BE2C (cell line): ENCODE results near the gene SKI.

Experiments
- DNase-seq: peaks from one replicate; pipeline ENCODE4 v3.0.0-alpha.2; 2020
- H3K27me3 ChIP-seq: fragments of 250-450 bp; sonication (Bioruptor Pico); 2 replicates; pipeline ENCODE4 v1.5.1; 2020; ENCODE audit warnings: mild to moderate bottlenecking
- H3K36me3 ChIP-seq: fragments of 250-450 bp; sonication (Bioruptor Pico); 2 replicates; pipeline ENCODE4 v1.5.1; 2020; ENCODE audit warnings: mild to moderate bottlenecking
- H3K4me1 ChIP-seq: fragments of 250-450 bp; sonication (Bioruptor Pico); 2 replicates; pipeline ENCODE4 v1.5.1; 2020
- H3K4me3 ChIP-seq: 2 replicates; pipeline ENCODE4 v1.5.1; 2011; ENCODE audit warnings: low read depth, low read length
- H3K9me3 ChIP-seq: fragments of 250-450 bp; sonication (Bioruptor Pico); 2 replicates; pipeline ENCODE4 v1.5.1; 2020
- TF ChIP-seq, protein P1 (sequence below): IDR thresholded peaks from 2 replicates; pipeline ENCODE4 v1.5.1; 2012; ENCODE audit warnings: mild to moderate bottlenecking, low read depth, low read length

The SKI gene

DNA sequence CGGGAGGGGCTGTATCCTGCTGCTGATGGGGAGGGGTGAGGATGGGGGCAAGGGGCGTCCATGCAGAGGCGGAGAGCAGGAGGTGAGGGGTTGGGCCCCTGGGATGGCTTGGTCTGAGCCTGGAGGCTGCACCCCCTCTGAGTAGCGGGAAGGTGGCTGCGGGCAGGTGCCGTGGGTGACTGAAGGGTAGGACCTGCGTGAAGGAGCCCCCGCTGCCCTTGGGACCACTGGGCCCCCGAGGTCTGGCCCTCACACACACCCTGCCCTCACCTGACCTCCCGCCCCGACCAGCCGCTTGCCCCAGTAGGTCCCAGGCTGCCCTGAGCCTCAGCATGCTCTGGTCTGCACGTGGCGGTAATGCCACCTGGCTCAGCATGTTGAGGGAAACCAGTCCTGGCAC is 12.8 kb upstream of the SKI start:
- Histone ChIP-seq H3K4me3 (no peak overlapping the region), H3K27me3 (no peaks in the 10 kb centered on the region), H3K4me1 (peaks cover 12% of the 10 kb centered on the region), H3K9me3 (no peaks in the 10 kb centered on the region), H3K36me3 (no peaks in the 10 kb centered on the region)
- no peak for DNase-seq
- TF ChIP-seq, protein P1, sequence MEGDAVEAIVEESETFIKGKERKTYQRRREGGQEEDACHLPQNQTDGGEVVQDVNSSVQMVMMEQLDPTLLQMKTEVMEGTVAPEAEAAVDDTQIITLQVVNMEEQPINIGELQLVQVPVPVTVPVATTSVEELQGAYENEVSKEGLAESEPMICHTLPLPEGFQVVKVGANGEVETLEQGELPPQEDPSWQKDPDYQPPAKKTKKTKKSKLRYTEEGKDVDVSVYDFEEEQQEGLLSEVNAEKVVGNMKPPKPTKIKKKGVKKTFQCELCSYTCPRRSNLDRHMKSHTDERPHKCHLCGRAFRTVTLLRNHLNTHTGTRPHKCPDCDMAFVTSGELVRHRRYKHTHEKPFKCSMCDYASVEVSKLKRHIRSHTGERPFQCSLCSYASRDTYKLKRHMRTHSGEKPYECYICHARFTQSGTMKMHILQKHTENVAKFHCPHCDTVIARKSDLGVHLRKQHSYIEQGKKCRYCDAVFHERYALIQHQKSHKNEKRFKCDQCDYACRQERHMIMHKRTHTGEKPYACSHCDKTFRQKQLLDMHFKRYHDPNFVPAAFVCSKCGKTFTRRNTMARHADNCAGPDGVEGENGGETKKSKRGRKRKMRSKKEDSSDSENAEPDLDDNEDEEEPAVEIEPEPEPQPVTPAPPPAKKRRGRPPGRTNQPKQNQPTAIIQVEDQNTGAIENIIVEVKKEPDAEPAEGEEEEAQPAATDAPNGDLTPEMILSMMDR, result no peak

DNA sequence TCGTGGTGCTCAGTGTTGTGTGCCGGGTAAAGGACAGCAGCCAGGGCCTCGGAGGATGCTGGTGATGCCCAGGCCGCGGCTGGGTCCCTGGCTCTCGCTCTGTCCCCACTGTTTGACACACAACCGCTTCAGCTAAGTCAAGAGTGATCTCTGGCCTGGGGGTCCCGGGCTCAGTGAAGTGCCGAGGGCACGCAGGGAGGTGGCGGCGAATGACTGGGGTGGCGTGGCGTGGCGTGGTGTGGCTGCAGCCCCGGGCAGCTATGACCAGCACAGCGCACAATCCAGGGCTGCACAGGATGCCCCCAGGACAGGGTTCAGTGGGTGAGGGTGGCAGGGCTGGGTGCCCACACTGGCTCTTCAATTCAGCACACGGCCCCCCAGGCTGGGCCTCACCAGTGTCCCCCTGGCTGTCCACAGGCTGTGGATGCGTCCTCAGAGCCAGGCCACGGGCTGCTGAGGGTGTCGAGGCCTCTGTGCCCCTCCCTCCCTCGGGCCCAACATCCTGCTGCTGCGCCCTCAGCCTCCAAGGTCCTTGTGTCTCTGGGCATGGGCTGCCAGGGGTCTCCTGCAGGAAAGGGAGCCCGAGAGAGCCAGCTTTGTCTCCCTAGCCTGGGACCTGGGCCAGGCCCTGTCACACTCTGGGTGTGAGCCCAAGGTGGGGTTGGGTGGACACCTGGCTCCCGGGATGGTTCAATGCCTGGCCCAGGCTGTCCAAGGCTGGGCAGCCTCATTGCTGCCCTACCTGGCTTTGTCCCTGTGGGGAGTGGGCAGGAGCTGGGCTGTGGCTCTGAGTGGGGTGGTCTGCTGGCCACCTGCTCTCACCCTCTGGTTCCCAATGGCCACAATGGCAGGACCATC is 12.0 kb upstream of the SKI start:
- TF ChIP-seq, protein P1, result no peak
- Histone ChIP-seq H3K4me3 (no peak overlapping the region), H3K9me3 (no peaks in the 10 kb centered on the region), H3K27me3 (no peaks in the 10 kb centered on the region), H3K36me3 (no peaks in the 10 kb centered on the region), H3K4me1 (peaks cover 12% of the 10 kb centered on the region)
- no peak for DNase-seq

DNA sequence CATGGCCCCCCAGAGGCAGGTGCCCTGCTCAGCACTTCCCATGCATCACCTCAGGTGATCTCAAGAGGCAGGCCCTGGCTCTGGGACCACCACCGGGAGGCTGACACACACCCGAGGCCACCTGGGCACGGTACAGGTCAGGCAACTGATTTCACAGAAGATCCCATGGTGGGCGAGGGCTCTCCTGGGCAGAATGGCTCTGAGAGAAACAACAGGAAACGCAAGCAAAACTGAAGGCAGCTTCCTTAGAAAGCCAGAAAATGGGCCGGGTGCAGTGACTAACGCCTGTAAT is 11.4 kb upstream of the SKI start:
- no peak for DNase-seq
- no peaks in the 10 kb centered on the region for H3K36me3 ChIP-seq
- no peaks in the 10 kb centered on the region for H3K27me3 ChIP-seq
- TF ChIP-seq, protein P1, result no peak
- H3K9me3 ChIP-seq, result no peaks in the 10 kb centered on the region
- no peak overlapping the region for H3K4me3 ChIP-seq
- H3K4me1 ChIP-seq, result peaks cover 12% of the 10 kb centered on the region

DNA sequence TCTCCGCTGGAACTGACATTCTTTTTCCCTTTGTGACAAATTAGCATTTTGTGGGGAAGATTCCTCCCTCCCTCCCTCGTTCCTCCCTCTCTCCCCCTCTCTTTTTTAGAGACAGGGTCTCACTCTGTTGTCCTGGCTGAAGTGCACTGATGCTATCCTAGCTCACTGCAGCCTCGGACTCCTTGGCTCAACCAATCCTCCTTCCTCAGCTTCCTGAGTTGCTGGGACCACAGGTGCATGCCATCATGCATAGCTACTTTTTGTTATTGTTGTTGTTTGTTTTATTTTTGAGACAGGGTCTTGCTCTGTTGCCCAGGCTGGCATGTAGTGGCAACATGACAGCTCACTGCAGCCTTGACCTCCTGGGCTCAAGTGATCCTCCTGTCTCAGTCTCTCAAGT is 6.8 kb upstream of the SKI start:
- TF ChIP-seq, protein P1, result no peak
- H3K9me3 ChIP-seq, result no peaks in the 10 kb centered on the region
- no peaks in the 10 kb centered on the region for H3K27me3 ChIP-seq
- no peaks in the 10 kb centered on the region for H3K36me3 ChIP-seq
- H3K4me3 ChIP-seq, result no peak overlapping the region
- no peak for DNase-seq
- H3K4me1 ChIP-seq, result no peaks in the 10 kb centered on the region

DNA sequence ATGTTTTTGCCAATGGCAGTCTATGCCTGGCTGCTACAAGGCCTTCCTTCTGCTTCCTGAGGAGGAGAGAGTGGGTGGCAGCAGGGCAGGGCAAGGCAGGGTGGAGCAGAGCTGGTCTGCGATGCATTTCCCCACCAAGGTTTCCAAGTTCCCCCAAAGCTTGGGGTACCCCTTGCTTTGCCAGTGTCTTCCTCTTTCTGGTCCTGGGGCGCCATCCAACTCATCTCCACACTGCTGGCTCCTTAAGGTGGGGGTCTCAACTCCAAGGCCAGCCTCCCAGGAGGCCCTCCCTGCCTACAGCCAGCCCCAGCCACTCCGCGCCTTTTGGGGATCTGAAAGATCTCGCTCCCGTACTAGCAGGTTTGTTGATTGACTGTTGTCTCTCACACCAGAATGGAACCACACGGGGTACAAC is 3.9 kb upstream of the SKI start:
- H3K27me3 ChIP-seq, result no peaks in the 10 kb centered on the region
- H3K36me3 ChIP-seq, result no peaks in the 10 kb centered on the region
- DNase-seq, result no peak
- TF ChIP-seq, protein P1, result no peak
- H3K4me1 ChIP-seq, result no peaks in the 10 kb centered on the region
- H3K4me3 ChIP-seq, result no peak overlapping the region
- no peaks in the 10 kb centered on the region for H3K9me3 ChIP-seq

DNA sequence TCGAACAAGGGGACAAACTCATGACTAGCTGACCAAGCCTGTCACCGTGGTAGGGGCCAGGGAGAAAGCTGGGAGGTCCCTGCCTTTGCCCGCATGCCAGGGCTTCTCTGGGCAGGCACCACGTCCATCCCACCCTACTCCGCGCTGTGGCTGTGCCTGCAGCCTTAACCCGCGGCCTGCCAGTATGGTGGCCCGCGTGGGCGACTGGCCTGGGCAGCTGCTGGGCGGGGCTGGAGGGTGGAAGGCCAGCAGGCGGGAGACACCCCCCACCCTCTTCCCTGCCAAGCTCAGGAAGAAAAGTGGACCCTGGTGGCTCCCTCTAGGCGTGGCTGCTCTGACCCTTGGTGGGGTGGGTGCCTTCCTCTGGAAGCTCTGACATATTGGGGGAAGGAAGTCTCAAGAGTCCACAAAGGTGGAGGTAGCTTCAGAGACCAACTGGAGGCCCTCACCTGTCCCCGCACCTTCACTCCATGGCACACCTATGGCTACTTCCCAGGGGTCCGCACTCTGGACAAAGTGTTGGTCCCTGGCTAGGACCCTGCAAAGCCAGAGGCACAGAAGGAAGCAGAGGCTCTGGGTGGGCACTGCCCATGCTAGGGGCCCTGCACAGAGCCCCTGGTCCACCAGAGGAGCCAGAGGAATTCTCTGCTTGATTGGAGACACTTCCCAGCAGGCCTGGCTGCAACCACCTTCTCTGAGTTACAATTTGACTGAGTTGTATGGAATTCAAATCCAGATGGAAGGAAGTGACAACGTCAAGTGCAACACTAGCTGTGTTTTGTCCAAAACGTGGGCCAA is 3.3 kb upstream of the SKI start:
- Histone ChIP-seq H3K27me3 (no peaks in the 10 kb centered on the region), H3K9me3 (no peaks in the 10 kb centered on the region), H3K4me1 (no peaks in the 10 kb centered on the region), H3K4me3 (no peak overlapping the region), H3K36me3 (no peaks in the 10 kb centered on the region)
- TF ChIP-seq, protein P1, result no peak
- no peak for DNase-seq
